HS-5 (cell line): ENCODE measurements around the gene NCAM2.

Source experiments
- DNase-seq: peaks from one replicate; pipeline ENCODE4 v3.0.0-alpha.2; 2012; ENCODE audit warnings: low read depth

Gene NCAM2

GRCh38 chr21:20997636-20998455 lies at the start of gene NCAM2:
Gene NCAM2, plus strand, starts transcription at chr21:20998409.
- DNase-seq: peak; percentile 15

GRCh38 chr21:20949884-20950283 lies 48.3 kb upstream of the NCAM2 start:
- DNase-seq: no peak

DNA sequence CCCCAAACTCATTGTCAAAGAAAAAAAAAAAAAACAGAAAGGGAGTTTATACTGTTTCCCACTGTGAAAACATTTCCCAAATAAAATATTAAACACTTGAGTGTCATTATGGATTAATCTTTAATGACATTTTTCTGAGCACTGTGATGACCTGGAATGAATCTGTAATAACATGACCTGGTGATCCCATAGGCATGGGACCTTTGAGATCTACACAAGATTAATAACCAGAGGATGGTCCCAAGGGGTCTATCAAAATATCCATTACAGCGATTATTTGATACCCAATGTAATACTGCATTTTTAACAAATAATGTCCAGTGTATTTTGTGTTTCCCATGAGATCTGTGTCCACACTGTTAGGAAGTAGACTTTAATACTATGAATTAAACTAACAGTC lies 32.4 kb upstream of the NCAM2 start:
- no peak for DNase-seq

DNA sequence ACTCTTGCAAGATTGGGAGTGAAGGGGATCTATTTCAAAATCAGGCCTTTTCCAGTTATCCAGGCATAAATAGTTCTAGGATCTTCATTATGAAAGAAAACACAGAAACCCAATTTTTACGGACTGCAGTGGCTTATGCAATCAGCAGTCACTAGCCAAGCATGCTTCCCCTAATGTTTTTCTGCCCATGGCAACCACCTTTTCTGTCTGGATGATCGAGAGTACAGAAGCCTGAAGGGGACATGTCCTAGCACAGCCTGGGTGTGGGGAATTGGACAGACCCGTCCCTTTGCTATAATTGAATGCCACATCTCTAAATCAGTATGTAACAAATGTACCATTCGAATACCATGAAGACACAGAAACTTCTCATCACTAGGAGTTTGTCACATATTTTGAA lies 29.8 kb upstream of the NCAM2 start:
- no peak for DNase-seq

DNA sequence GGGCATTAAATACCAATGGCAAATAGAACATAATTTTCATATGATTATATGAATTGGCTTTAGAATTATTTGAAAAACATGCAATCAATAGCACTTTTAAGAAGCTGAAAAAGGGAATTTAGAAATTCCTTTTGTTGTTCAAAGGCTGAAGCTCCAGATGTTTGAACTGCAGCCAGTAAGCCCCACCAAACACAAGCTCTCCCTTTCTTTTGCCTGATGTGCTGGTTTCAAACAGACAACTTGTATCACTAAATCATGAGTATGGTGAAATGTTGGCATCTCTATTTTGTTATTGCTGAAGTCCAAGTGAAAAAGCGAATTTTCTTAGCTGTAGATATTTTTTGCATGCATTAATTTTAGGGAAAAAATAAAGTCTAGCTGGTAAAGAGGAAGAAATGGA lies 27.5 kb upstream of the NCAM2 start:
- no peak for DNase-seq

DNA sequence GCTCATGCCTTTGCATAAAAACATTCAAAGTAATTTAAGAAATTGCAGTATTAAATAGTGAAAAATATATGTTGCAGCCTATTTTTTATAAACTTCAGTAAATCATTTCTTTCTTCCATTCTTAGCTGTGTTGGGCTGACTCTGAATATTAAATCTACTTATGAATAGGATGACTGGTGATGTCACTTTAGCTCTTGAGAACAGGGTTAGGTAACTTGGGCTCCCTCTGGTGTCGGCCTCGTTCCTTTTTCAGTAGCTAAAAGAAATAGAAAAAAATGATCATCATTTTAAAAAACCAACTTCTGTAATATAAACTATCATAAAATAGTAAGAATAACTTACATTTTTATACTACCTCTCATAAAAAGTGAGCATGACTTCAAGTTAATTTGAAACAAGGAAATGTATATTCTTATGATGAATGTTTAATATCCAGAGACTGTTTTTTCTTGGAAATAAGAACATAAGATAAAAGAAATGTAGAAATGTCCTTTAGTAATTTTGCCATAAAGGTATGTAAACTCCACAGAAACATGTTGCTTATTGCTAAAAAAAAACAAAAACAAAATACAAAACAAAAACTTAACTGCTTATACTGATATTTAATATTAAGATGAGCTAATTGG lies 26.8 kb upstream of the NCAM2 start:
- DNase-seq: peak; percentile 29

GRCh38 chr21:20994790-20995189 lies 3.4 kb upstream of the NCAM2 start:
- DNase-seq: no peak

DNA sequence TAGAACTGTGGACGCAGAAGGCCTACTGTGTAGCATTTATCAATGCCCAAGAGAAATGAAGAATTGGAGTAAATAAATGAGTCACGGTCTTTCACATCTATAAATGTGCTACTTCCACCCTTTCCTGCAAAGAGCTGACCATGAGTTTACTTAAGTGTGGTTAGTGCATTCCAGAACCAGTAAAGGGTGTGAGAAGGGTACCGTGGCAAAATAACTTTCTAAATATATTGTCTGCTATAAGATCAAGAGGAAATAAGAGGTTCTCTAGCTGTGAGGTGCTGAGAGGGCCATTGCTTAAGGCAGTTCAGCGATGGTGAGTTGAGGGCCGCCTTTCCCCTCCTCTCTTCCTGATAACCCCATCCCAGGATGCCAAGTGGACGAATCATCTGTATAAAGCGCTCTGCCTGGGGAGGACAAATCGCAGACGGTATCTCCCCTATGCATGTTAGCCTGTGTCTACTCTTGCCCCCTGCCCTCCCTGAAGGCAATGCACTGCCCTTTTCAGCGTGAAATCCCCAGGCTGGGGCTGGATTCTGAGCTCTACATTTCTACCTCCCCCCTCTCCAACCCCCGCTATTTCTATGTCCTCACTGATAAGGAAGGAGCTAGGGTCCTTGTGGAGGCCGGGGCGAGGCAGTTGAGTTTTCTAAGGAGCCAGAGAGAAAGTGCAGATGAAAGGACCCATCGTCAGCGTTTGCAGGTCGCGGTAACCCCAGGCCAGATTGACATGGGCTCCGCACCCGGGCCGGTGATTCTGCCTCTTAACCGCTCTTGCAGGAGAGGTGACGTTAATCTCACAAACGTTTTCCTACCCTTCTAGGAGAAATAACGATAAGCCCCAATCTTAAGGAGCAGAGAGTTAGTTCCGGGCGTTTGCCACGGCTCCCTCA lies 1.5 kb upstream of the NCAM2 start:
- no peak for DNase-seq

DNA sequence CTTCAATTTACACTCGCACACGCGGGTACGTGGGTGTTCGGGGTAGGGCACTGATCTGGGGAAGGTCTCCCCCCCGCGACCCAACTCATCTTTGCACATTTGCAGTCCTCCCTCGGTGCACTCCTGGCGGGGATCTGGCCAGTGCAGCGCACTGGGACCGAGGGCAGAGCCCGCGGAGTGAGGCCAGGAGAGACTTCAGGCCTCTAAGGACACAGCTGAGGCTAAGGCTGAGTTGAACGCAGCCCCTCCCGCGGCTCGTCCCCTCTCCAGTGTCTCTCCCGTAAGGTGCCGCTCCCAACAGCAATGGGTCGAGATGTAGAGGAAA lies 936 bp upstream of the NCAM2 start:
- no peak for DNase-seq

GRCh38 chr21:20998456-20998789 lies 214 bp downstream of the NCAM2 start:
- peak; percentile 11 for DNase-seq

DNA sequence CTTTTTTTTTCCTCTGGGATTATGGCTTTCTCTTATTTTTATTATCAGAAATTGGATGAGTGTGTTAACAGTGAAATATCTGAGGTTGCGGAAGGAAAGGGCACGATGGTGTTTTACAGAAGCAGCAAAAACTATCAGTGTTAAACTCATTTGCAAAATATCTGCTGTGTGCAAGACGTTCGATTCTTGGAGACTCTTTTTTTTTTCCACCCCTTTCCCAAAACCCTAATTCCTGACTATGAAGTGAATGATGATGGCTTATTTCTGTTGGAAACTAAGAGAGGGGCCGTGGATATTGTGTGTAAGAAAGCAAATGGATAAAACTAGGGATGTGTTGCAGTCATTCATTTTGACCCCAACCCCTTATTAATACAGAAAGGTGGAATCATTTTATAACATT lies 677 bp downstream of the NCAM2 start:
- DNase-seq: no peak

GRCh38 chr21:20999659-21000058 lies 1.4 kb downstream of the NCAM2 start:
- peak; percentile 23 for DNase-seq

GRCh38 chr21:21000591-21001175 lies 2.5 kb downstream of the NCAM2 start:
- DNase-seq: no peak

DNA sequence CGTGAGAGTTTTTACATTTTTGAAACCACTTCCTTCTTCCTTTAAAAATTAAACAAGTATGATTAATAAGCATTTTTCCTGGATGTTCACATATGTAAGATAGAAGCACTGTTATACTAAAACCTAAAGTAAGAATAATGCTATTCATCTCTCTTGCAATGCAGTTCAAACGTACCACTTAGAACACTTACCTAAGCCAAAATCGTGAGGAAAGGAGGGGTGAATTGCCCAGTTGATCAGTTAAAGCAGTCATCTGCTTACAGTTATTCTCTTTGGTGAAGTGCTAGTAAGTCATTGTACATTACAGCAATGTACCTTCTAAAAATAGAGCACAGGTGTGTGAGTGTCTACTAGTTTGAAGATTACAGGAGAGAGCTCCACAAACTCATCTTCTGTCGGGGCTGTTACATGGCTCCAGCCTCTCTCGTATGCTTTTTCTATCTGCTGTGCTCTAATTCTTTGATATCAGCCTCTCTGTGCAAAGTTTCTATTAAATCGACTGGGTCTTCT lies 3.4 kb downstream of the NCAM2 start:
- DNase-seq: no peak

DNA sequence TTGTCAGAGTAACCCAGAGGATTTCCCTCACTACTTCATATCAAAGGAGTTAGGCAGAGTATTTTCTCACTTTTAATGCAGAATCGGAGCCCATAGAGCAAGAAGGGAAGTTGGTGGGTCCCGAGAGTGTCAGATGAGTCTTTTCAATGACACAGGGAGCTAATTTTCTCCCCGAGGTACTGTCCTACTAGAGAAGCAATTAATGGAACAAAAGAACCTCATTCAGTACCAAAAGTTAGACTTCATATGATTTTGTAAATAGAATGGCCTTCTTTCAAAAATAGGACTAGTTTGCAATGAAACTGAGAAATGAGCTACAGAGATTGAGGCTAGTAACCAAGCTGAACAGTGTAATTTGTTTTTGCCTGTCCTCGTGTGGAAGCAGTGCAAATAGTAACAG lies 3.9 kb downstream of the NCAM2 start:
- no peak for DNase-seq

DNA sequence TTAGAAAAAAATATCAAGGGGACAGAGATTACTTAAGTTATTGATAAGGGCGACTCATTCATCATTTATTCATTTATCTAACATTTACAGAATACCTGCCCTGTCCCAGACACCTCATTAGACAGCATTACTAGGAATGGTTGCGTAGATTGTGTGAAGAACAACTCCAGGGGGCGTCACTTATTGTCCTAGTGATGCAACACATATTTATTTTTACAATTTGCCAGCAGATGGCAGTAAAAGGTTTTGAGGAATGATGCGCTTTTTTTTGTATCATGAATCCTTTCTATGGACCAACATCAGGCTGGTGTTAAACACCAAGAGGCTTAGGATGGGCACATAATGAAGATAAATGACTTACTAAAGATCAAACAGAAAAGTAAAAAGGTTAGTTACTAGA lies 5.5 kb downstream of the NCAM2 start:
- peak; percentile 18 for DNase-seq

DNA sequence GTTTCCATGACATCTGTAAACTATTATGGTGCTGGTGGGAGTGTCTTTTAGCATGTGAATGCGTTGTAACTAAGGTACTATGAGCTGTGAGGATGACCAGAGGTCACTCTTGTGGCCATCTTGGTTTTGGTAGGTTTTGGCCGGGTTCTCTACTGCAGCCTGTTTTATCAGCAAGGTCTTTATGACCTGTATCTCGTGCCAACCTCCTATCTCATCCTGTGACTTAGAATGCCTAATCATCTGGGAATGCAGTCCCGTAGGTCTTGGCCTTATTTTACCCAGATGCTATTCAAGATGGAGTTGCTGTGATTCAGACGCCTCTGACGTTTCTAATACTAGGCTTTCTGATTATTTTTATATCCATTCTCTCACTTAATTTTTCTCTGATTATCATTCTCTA lies 9.4 kb downstream of the NCAM2 start:
- no peak for DNase-seq

DNA sequence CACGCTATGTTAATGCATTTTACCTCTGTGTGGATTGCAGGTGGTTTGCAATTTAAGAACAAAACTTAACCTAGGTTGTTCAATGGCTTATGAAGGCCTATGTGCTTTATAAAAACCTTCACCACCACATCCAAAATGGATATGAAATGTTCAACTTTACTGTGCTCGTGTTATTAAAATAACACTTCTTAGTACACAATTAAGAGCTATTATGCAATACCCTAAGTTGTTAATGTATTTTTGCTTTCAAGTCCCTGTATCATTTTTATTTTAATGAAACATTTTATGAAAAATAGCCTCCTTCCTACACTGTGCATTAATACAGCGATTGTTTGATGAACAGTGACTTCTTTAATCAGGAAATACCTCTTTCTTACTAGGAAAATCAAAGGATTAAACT lies 12.0 kb downstream of the NCAM2 start:
- no peak for DNase-seq

DNA sequence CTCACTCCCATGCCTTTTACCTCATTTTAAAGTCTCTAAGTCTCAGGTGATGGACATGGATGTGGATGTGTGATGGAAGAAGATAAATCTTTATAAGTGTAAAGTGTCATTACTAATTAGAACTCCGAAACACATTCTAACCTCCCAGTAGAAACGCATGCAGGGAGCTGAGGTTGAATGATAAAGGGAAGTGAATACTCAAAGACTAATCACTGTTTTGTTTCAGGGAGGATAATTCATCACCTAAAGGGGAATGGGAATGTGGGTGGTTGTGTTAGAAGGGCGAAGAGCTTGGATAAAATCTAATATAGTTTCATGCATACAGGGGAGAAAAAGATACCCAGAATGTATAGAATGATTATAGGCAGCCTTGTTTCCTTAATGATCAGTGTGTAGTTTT lies 12.5 kb downstream of the NCAM2 start:
- no peak for DNase-seq

DNA sequence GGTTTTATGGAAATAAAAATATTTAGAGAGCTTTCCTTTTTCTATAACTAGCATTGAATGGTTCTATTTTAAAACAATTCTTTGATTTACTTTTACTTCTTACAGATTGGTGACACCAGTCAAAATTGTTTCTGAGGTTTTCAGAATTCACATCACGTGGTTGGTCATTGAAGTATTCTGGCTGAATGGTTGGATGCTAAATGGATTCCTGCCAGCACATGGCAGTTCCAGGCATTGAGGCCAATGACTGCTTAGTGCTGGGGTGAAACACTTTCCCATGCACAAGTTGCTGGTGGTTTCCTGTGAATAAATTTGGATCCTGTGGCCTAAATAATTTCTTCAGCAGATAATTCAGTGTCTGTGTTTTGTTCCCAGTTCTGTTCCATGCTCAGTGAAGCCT lies 20.6 kb downstream of the NCAM2 start:
- DNase-seq: no peak

GRCh38 chr21:21019681-21020080 lies 21.5 kb downstream of the NCAM2 start:
- DNase-seq: no peak

DNA sequence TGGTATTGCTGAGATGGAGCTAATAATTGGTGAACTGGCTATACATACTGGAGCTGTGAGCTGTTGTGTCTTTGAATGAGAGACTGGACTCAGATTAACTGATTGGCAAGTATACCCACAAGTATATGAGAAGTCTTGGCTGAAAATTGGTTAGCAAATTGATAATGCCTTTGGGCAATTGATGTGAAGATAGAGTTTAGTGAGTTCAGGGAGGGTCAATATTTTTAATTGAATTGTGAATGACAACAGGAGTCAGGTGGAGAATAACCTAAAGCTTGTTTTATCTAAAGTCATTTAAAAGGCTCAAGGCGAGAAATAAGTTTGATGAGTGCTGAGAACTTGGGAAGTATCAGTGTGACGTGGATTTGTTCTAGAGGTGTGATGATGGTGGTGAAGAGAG lies 27.5 kb downstream of the NCAM2 start:
- no peak for DNase-seq
